K562 (cell line): Measurements from ENCODE around the gene C1orf56. TPM values are rescaled to one million over a fixed set of nuclear protein-coding genes. Genes with fewer than 3 reads are reported as not detected.

Source experiments
- ATAC-seq: fragments of 200-7000 bp; cut with Tn5 transposase; 3 replicates; pipeline ENCODE4 v1.9.1; 2020; ENCODE audit warnings: moderate library complexity
- BruUV-seq: library from RNA; stranded (reverse); fragments of 400-500 nt; replicated peaks from 2 replicates; lab custom pipeline; 2021; lab: Mats Ljungman, UMichigan
- CTCF ChIA-PET: fragments of 300-600 bp; formaldehyde crosslinking; extraction: SDS; loops from one replicate; lab custom pipeline; 2021; ENCODE audit warnings: low intra/inter-chr PET ratio; lab: Yijun Ruan, JAX
- POLR2A ChIA-PET: fragments of 300-600, 350-650 bp; sonication (Branson Sonifier 250); formaldehyde crosslinking; extraction: SDS; loops from one replicate; lab custom pipeline; 2021; ENCODE audit warnings: antibody characterized with exemption, inconsistent platforms; lab: Yijun Ruan, JAX
- DNase-seq, 4 experiments: peaks; one replicate each; pipeline versions ENCODE4 v3.0.0 to v3.0.0-alpha.2; 2011 to 2018; ENCODE audit warnings: low spot score in 3 of 4, mixed read lengths in 3 of 4; ENCODE audit errors: extremely low read depth in 1 of 4
- FAIRE-seq: peaks from 2 replicates; lab custom pipeline; 2011; peaks lifted over from hg19 to GRCh38; lab: Jason Lieb, UNC
- H2AFZ ChIP-seq: 2 replicates; pipeline ENCODE4 v1.6.0; 2011; ENCODE audit warnings: low read depth, low read length, control low read depth, inconsistent platforms
- H3K27ac ChIP-seq: fragments of 200-600 bp; 3 replicates; pipeline ENCODE4 v1.8.0; 2011; ENCODE audit warnings: low read depth, mild to moderate bottlenecking, control low read depth, inconsistent platforms, low read length, moderate library complexity, mixed read lengths; ENCODE audit errors: extremely low read depth
- H3K27me3 ChIP-seq, 2 experiments: fragments of 300-600 bp in 1 of 2; 2 replicates in 1 of 2; 3 replicates in 1 of 2; pipeline versions ENCODE4 v1.6.0 to v1.8.0; 2011; ENCODE audit warnings: inconsistent platforms in 2 of 2, low read length in 2 of 2, mild to moderate bottlenecking in 1 of 2, mixed read lengths in 1 of 2, moderate library complexity in 1 of 2; ENCODE audit not compliant: control insufficient read depth in 2 of 2, insufficient read depth in 2 of 2
- H3K36me3 ChIP-seq: fragments of 300-600 bp; 3 replicates; pipeline ENCODE4 v1.8.0; 2011; ENCODE audit warnings: mild to moderate bottlenecking, low read length, inconsistent platforms; ENCODE audit not compliant: control insufficient read depth, insufficient read depth
- H3K4me1 ChIP-seq, 2 experiments: fragments of 200-600 bp in 1 of 2; replicated peaks in 1 of 2; 2 replicates in 1 of 2; 3 replicates in 1 of 2; pipeline versions ENCODE4 v1.5.1 to v1.8.0; 2011; ENCODE audit warnings: inconsistent platforms in 2 of 2, low read length in 2 of 2, mild to moderate bottlenecking in 1 of 2, mixed read lengths in 1 of 2, moderate library complexity in 1 of 2; ENCODE audit not compliant: control insufficient read depth in 2 of 2, insufficient read depth in 2 of 2
- H3K4me2 ChIP-seq: 2 replicates; pipeline ENCODE4 v1.6.1; 2011; ENCODE audit warnings: low read length, control low read depth, inconsistent platforms, mixed read lengths; ENCODE audit not compliant: insufficient read depth
- H3K4me3 ChIP-seq: fragments of 200-600 bp; sonication (generic), shearing (Covaris generic); 2 replicates; pipeline ENCODE4 v1.5.1; 2016; ENCODE audit warnings: control low read depth, inconsistent platforms
- H3K79me2 ChIP-seq: fragments of 200-600 bp; 3 replicates; pipeline ENCODE4 v1.8.0; 2011; ENCODE audit warnings: low read length, inconsistent platforms; ENCODE audit not compliant: control insufficient read depth, insufficient read depth
- H3K9ac ChIP-seq, 2 experiments: 2 replicates each; pipeline versions ENCODE4 v1.6.0 to v1.6.1; 2011; ENCODE audit warnings: low read depth in 2 of 2, low read length in 2 of 2, control low read depth in 1 of 2, inconsistent platforms in 1 of 2, mild to moderate bottlenecking in 1 of 2, mixed read lengths in 1 of 2; ENCODE audit not compliant: insufficient read depth in 1 of 2
- H3K9me1 ChIP-seq: one replicate; pipeline ENCODE4 v1.6.0; 2011; ENCODE audit warnings: inconsistent platforms, mild to moderate bottlenecking, low read length, moderate library complexity; ENCODE audit not compliant: control insufficient read depth, insufficient read depth
- H3K9me3 ChIP-seq: replicated peaks from 2 replicates; pipeline ENCODE4 v1.5.1; 2011; ENCODE audit warnings: low read depth, low read length, inconsistent platforms; ENCODE audit not compliant: control insufficient read depth, insufficient read depth
- H4K20me1 ChIP-seq: replicated peaks from 2 replicates; pipeline ENCODE4 v1.6.1; 2011; ENCODE audit warnings: low read length, inconsistent platforms, mixed read lengths; ENCODE audit not compliant: control insufficient read depth, insufficient read depth
- ETV6 ChIP-seq, 3 experiments: fragments of 150-350 bp in 1 of 3; sonication (generic) in 1 of 3; formaldehyde crosslinking in 1 of 3; IDR thresholded peaks; 2 replicates each; pipeline versions ENCODE4 v1.6.1 to v1.8.0; 2014 to 2022; ENCODE audit warnings: borderline replicate concordance in 2 of 3, low read depth in 2 of 3, antibody characterized with exemption in 1 of 3, low read length in 1 of 3, mild to moderate bottlenecking in 1 of 3, missing genetic modification reagents in 1 of 3
- MCM7 ChIP-seq, 2 experiments: fragments of 450-650 bp; IDR thresholded peaks; 2 replicates each; pipeline ENCODE4 v1.6.1; 2016 to 2018
- NR2C2 ChIP-seq, 2 experiments: fragments of 200-800 bp in 1 of 2; sonication (Bioruptor generic) in 1 of 2; sonication (generic) in 1 of 2; formaldehyde crosslinking in 1 of 2; IDR thresholded peaks; 2 replicates each; pipeline versions ENCODE4 v1.6.1 to v1.8.0; 2016 to 2022; ENCODE audit warnings: mild to moderate bottlenecking in 1 of 2, missing compliant biosample characterization in 1 of 2, missing genetic modification characterization in 1 of 2, missing genetic modification reagents in 1 of 2
- SPI1 ChIP-seq: IDR thresholded peaks from 2 replicates; pipeline ENCODE4 v1.6.1; 2011; ENCODE audit warnings: low read depth, low read length, control low read depth, borderline replicate concordance
- ZBED1 ChIP-seq: IDR thresholded peaks from 2 replicates; pipeline ENCODE4 v1.6.1; 2014
- ZBTB49 ChIP-seq: sonication (generic); formaldehyde crosslinking; IDR thresholded peaks from 2 replicates; pipeline ENCODE4 v1.8.0; 2022; ENCODE audit warnings: missing genetic modification reagents, mild to moderate bottlenecking, borderline replicate concordance
- ZNF239 ChIP-seq: fragments of 250-450 bp; sonication (Bioruptor Pico); IDR thresholded peaks from 2 replicates; pipeline ENCODE4 v1.4.0; 2020; ENCODE audit warnings: mild to moderate bottlenecking
- in situ Hi-C: fragments of 300-500 bp; cut with MboI; formaldehyde crosslinking; loops from 4 replicates; pipeline ENCODE4 v1.15.0; 2018; ENCODE audit warnings: inconsistent platforms, mixed read lengths
- intact Hi-C: fragments of 100-400 bp; cut with micrococcal nuclease; formaldehyde crosslinking; loops from 2 replicates; pipeline ENCODE4 v1.14.2; 2022
- polyA plus RNA-seq, 8 experiments: library from polyadenylated mRNA; depleted of rRNA in 4 of 8; stranded (reverse) in 5 of 8; unstranded in 3 of 8; fragments of >200 nt; fragmentation: Nextera tagmentation in 2 of 8; fragmentation: Illumina TruSeq in 1 of 8; extraction: Ambion mirVana in 2 of 8; extraction: Trizol in 1 of 8; gene quantifications; 2 replicates each; pipeline versions ENCODE4 v1.2.1 to v1.2.3, GENCODE V29; 2011 to 2014; ENCODE audit warnings: inconsistent platforms in 1 of 8, missing spikeins in 1 of 8
- total RNA-seq, 7 experiments: library from RNA; depleted of rRNA in 6 of 7; stranded (reverse); fragments of >200 nt in 6 of 7; fragmentation: Illumina TruSeq in 2 of 7; extraction: Trizol in 2 of 7; gene quantifications; 2 replicates each; pipeline versions ENCODE4 v1.2.1 to v1.2.3, GENCODE V29; 2011 to 2021; ENCODE audit warnings: low replicate concordance in 1 of 7

The C1orf56 gene
- total and polyA plus RNA-seq, 9 of the 15 experiments (the other 6 are each of a cell fraction or from before 2014, with no cell fraction given): 0.18 to 15.7 (median 1.1) TPM

- peaks cover 51 to 67% of the 10 kb centered on the region in 2 experiments for H3K4me1 ChIP-seq
- no peak overlapping the region for H3K4me2 ChIP-seq
- H3K79me2 ChIP-seq: peaks cover 9% of the 10 kb centered on the region; the same call in 1 of the 3 replicates
- no peak for FAIRE-seq
- ChIA-PET CTCF (no interaction called here), POLR2A (interaction anchor here (0.9 kb wide), 1 partner anchor 27 kb away, joined by 3 read pairs; no protein-coding TSS in a partner anchor)
- H3K9me3 ChIP-seq: no peaks in the 10 kb centered on the region
- H3K27me3 ChIP-seq: no peaks in the 10 kb centered on the region
- in situ Hi-C loops: no loop called here
- intact Hi-C loops: no loop called here
- no peak overlapping the region; a peak in 1 of 4 replicates for H3K9ac ChIP-seq
- no TSS peak for BruUV-seq
- no peak for DNase-seq
- peaks cover 3% of the 10 kb centered on the region; the same call in 2 of the 3 replicates for H3K36me3 ChIP-seq
- no peak overlapping the region for H2AFZ ChIP-seq
- TF ChIP-seq ZNF239 (CRISPR knock-in tag) (no peak), SPI1 (0 out of 2 replicates have a peak, but pooled peaks have one; percentile 24), ETV6 (IDR thresholded peaks at IDR 0.05; ENCODE audit: borderline replicate concordance in 1 of 2, low read depth in 2 of 2, low read length in 1 of 2) (no peak), ETV6 (CRISPR knock-in tag; IDR thresholded peaks at IDR 0.05; ENCODE audit: borderline replicate concordance) (no peak), ZBTB49 (CRISPR knock-in tag) (no peak), ZBED1 (no peak), MCM7 (IDR thresholded peaks at IDR 0.05) (no peak), NR2C2 (CRISPR knock-in tag; IDR thresholded peaks at IDR 0.05) (no peak), NR2C2 (tag; IDR thresholded peaks at IDR 0.05) (no peak)
- no peak overlapping the region for H3K27ac ChIP-seq
- ATAC-seq: no peak
- H4K20me1 ChIP-seq: no peaks in the 10 kb centered on the region
- H3K9me1 ChIP-seq: no peaks in the 10 kb centered on the region
- H3K4me3 ChIP-seq: no peak overlapping the region
Observed at GRCh38 chr1:151003180-151003579, 44.4 kb upstream of the C1orf56 start.
